SW 1271 (cell line): ENCODE data around the gene TP53BP2.

Source experiments
- DNase-seq, 2 experiments: peaks; one replicate each; lab custom pipeline; 2025; lab: John Stamatoyannopoulos, UW

Gene TP53BP2

GRCh38 chr1:223792046-223792445 is 53.7 kb downstream of the TP53BP2 start:
- DNase-seq = no peak

DNA sequence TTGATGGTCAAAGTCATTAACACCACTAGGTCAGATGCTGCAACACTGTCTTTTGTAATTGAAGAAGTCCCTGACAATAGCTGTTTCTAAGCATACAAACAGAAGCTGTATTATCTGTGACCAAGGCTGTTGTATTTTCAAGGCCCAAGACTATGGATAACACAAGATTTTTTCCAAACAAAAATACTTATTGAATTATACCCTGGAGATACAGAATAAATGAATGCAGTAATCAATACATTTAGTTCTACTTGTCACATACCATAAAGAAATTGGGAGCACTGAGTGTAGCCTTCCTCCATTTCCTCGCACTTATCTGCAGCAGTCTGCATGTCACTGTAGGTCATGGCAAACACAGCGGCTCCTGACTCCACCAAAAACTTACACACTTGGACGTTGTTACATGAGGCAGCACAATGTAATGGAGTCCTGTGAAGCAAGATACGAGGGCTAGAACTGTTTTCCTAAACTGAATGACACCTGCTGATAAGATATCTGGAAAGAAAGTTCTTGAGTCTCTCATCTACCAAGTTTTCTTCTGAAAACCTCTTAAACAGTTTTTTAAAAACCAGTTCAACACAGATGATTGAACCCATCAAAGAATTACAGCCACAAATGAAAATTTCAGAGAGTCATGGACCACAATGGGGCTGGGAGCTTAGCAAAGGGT is 56.9 kb downstream of the TP53BP2 start:
- DNase-seq = no peak

DNA sequence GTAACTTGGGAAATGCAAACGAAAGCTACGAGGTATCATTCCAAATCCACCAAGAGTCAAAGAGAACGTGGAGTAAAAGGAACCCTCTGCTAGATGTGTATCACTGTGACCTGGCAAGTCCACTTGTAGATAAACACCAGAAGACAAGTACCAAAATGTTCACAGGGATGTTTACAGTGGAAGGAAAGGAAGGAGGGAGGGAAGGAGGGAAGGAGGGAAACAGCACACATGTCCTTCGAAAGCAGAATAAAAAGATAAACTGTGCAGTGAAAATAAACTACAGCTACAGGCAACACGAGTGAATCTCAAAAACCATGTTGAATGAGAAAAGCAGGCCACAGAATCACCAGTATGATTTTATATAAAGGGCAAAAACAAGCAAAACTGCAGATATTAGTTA is 59.9 kb downstream of the TP53BP2 start:
- no peak for DNase-seq

DNA sequence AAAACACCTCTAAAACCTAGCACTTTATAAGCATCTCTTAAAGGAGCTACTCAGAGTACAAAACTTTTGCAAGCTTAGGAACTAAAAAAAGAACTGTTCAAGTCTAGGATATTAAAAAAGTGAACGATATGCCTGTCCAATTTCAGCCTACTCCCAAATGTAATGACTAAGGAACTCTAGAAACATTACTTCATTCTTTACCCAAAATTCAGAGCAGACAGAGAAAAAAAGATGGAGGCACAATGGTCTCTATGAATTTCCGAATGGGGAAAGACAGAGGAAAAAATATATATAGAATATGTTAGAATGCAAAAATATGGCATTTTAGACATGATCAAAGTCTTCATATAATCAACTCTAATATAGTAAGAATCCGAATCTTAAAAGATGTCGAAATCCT is 61.2 kb downstream of the TP53BP2 start:
- no peak for DNase-seq

- no peak for DNase-seq
Observed at GRCh38 chr1:223783676-223784075, 62.1 kb downstream of the TP53BP2 start.

DNA sequence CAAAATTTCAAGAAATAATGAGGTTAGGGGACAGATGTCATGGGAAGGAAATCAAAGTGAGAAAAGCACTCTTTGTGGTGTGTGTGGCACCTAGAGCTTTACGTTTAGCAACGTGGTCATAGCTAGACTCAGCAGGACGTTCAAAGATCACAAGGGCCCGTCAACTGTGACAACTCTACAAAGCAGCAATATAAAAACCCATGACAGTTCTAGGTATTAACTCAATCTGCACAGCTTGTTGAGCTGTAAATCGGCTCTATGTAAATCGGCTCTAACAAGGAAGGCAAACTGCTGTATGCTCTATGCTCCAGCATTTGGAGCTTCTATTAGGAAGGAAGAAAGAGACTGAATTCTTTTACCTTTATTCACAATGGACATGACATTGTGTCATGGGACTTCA is 64.8 kb downstream of the TP53BP2 start:
- no peak for DNase-seq

GRCh38 chr1:223780318-223780717 is 65.4 kb downstream of the TP53BP2 start:
- DNase-seq = no peak

DNA sequence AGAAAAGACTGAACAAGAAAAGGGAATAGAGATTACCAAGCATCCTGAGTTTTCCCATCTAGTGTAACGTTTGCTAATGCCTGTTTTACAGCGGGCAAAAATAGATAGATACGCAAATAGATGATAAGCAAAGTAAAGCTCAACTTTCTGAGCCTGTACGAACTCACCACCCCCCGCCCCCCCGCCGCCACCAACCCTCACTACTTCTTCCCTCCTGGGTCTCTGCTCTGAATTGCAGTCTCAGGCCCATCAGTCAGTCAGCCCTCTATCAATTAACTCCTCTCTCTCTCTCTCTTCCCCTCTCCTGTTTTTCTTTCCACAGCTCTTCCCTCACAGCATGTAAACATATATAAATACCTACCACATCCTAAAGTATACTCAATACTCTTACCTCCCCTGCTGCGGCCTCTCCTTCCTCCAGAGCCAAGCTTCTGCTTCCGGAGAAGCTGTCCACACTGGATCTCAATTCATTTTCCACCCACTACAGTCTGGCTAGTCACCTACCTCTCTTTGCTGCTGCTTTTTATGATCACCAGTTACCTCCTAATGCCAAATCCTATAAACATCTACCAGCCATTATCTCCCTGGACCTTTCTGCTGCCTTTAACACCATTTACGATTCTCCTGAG is 68.8 kb downstream of the TP53BP2 start:
- DNase-seq = no peak

DNA sequence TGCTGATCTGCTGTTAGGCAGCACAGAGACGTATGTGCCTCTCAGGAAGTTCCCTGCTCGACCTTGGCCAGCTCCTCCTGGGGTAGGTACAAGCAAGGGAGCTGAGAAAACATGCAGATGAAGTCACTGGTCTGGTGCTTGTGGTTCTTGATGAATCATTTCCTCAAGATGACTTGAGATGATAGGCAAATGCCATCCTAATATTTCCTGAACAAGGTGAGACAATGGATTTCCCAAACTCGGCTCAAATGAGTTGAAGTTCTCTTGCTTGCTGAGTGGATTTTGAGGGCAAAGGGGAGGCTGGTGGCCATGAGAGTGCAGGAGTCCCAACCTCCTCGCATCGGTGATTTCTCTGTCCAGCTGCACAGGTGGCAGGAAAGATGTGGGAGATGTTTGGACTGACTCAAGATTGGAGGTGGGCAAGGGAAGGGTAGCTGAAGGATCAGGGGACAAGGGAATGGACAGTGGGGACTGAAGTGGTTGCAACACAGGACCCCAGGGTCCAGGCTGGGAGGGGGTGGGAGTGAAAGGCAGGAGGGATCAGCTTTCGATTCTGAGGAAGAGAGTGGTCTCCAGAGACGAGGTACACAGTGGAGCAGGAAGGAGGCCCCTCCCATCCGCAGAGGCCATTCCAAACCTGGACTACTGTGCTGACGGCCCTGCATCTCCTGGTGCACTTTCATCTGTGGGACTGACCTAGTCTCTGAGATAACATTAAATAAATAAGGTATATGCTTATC is 69.5 kb downstream of the TP53BP2 start:
- DNase-seq = peak; percentile 65 to 74

GRCh38 chr1:223775711-223776074 is 70.1 kb downstream of the TP53BP2 start:
- DNase-seq = no peak

DNA sequence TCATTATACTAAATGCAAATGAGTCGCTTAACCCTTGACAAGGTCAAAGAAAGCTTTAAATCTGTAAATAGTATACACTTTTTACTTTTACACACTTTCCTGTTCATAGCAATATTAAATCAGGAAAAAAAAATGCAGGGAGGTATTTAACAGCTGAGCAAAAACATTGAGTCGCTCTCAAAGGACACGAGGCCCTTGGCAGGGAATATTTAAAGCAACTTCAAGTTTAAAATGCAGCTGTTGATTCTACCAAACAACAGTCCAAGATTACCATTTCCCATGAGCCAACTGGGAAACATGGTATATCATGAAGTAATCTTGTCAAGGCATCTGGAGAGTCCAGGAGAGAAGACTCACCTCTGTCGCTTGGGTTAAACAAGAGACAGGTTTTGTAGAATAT is 70.7 kb downstream of the TP53BP2 start:
- no peak for DNase-seq

DNA sequence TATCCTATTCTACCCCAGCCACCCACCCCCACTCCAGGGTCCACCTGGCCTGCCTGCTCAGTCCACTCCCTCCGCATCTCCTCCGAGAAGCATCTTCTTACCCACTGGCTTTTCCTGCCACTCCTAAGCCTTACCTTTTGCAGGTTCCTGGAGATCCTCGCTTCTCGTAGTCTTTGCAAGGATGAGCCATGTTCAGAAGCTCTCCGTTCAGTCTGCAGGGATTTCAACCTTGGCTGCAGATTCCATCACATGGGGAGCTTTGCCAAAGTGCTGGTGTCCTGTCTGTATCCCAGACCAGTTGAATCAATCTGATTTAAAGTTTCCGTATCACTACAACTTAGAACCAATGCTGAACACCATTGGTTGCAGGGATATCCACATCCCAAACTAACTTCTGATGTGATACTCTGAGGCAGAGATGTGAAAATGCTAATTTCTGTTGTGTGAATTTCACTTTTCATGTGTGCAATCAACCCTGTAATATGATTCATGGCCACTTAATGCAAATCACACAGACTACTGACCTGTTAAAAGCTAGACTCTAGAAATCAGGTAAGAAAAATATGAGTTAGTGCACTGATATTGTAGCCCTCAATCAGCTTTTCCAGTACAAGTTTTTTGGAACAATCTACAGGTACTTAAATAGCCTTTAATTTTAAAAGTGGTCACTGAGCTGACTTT is 71.5 kb downstream of the TP53BP2 start:
- no peak for DNase-seq

DNA sequence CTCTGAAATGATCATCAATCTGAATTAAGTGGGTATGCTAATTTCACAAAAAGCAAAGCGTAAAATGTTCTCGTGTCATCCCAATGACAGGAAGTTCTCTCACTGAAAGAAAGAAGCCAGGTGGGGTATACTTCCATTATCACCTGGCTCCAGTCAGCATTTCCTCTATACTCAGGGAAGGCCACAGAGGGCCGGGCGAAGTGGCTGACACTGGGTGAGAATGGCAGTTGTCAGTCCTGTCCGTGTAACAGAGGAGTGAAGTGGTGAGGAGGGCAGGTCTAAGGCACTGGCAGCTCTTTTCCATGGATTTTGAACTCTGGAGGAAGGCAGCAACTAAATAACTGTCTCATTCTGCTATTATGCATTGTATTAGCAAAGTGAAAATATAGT is 73.0 kb downstream of the TP53BP2 start:
- no peak for DNase-seq

DNA sequence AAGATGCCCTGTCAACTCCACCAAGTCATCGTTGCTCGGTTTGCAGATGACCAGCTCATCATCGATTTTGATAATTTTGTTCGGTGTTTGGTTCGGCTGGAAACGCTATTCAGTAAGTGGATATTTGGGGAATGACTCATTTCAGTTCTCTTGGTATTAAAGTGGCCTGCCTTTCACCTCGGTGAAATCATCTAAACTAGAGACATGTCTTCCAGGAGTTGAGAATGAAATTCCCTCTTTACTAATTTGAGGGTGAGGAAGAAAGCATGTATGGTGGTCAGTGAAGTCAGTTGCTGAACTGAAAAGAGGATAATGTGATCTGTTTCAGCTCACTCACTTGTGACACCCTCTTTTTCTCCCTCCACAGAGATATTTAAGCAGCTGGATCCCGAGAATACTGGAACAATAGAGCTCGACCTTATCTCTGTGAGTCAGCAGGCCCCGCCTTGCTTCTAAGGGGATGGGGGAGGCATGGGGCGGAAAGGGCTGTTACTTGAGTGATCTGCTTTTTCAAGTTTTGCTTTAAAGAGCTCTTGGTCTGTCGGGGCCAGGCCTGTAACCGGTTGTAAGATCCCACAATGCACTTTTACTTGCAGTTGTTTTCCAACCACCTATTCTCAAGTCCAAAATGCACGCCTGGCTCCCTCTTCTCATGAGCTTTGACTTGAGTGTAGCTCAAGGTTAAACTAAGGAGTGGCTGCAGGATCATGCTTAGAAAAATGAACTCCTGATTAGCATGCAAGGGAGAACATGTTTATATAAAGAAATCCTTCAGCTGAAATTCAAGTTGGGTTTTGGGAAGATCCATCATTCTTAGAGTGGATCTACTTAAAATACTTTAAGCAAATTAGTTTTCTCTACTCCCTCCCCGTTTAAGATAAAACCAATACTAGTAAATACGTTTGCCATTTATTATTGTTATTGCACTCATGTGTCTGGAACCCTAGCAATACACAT is 73.7 kb downstream of the TP53BP2 start:
- peak; percentile 24 to 83 for DNase-seq

DNA sequence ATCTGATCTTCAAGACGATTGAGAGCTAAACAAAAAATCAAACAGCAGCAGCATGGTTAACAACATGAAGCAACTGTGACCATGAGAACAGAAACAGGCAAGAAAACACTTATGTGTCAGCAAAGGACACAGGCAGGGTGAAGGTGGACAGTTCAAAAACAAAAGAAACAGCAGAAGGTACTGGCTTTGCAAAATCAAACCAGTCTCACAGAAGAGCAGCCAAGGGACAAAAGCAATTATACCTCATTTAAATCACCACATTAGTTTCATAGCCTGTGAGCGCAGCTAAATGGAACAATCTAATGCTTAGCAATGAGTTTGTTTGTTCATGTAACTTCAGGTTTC is 74.3 kb downstream of the TP53BP2 start:
- no peak for DNase-seq

- DNase-seq = no peak
Observed at GRCh38 chr1:223770621-223771315, 75.0 kb downstream of the TP53BP2 start.

- no peak for DNase-seq
Observed at GRCh38 chr1:223765719-223766340, 79.9 kb downstream of the TP53BP2 start.

GRCh38 chr1:223765036-223765718 is 80.6 kb downstream of the TP53BP2 start:
- no peak for DNase-seq

GRCh38 chr1:223763881-223764280 is 81.9 kb downstream of the TP53BP2 start:
- no peak for DNase-seq

DNA sequence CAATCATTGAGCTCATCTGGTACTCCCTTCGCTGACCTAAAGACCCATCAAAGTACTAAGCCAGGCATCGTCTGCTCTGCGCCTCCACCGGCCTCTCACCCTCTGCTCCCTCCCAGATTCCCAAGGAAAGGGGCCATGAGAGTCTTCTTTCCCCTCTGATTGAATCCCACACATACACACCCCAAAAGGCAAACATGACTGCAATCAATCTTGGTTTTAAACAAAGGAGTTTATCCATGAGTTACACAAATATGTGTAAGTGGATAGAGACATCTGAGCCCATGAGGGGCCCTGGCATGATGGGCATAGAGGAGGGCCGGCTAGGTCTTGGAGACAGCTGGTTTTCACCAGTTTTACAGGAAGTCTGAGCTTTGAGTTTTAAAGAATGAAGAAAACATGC is 82.5 kb downstream of the TP53BP2 start:
- no peak for DNase-seq
